HEK293 (cell line): Measurements from ENCODE around the gene CLSTN1.

Experiments used
- CTCF ChIP-seq: fragments of 450-650 bp; formaldehyde crosslinking; IDR thresholded peaks from 2 replicates; pipeline ENCODE4 v1.5.1; 2016; ENCODE audit warnings: missing biosample characterization, missing genetic modification characterization
- REST ChIP-seq: fragments of 450-650 bp; formaldehyde crosslinking; IDR thresholded peaks from 2 replicates; pipeline ENCODE4 v1.5.1; 2016; ENCODE audit warnings: missing biosample characterization, missing genetic modification characterization
- ZFP69B ChIP-seq: fragments of 450-650 bp; formaldehyde crosslinking; IDR thresholded peaks from 2 replicates; pipeline ENCODE4 v1.5.1; 2016; ENCODE audit warnings: missing biosample characterization, missing genetic modification characterization
- ZNF561 ChIP-seq: fragments of 450-650 bp; IDR thresholded peaks from 2 replicates; pipeline ENCODE4 v1.5.1; 2018; ENCODE audit warnings: missing biosample characterization, missing genetic modification characterization, borderline replicate concordance
- ZNF580 ChIP-seq: fragments of 450-650 bp; formaldehyde crosslinking; IDR thresholded peaks from 2 replicates; pipeline ENCODE4 v1.5.1; 2016; ENCODE audit warnings: missing biosample characterization, missing genetic modification characterization

- TF ChIP-seq CTCF (no peak), REST (no peak), ZNF580 (tag by site-specific recombination) (no peak), ZNF561 (tag by site-specific recombination) (no peak), ZFP69B (tag by site-specific recombination) (no peak)
These were observed 74.4 kb downstream of the CLSTN1 start for GRCh38 chr1:9749361-9749760.
